PC-3 (cell line): ENCODE measurements around the gene MYO1C. TPM values are rescaled to one million over a fixed set of nuclear protein-coding genes. Genes with fewer than 3 reads are reported as not detected.

Experiments used
- ATAC-seq: fragments of 200-7000 bp; cut with Tn5 transposase; 2 replicates; pipeline ENCODE4 v1.9.1; 2020; ENCODE audit warnings: mild to moderate bottlenecking, moderate library complexity
- BruUV-seq: library from RNA; stranded (reverse); fragments of 400-500 nt; replicated peaks from 2 replicates; lab custom pipeline; 2021; lab: Mats Ljungman, UMichigan
- CTCF ChIA-PET: fragments of 300-600 bp; sonication (Branson Sonifier 250); formaldehyde crosslinking; loops from one replicate; lab custom pipeline; 2022; ENCODE audit warnings: antibody characterized with exemption; lab: Charles Lee
- POLR2A ChIA-PET: fragments of 300-600 bp; sonication (Branson Sonifier 250); formaldehyde crosslinking; loops from one replicate; lab custom pipeline; 2022; ENCODE audit warnings: antibody characterized with exemption; ENCODE audit not compliant: unreplicated experiment; lab: Charles Lee
- DNase-seq: peaks from one replicate; pipeline ENCODE4 v3.0.0-alpha.2; 2015
- H2AFZ ChIP-seq: fragments of 300-600 bp; sonication (generic); 2 replicates; pipeline ENCODE4 v1.6.0; 2016; ENCODE audit warnings: antibody characterized with exemption, low read length
- H3F3A ChIP-seq: fragments of 300-600 bp; sonication (generic); one replicate; pipeline ENCODE4 v1.6.0; 2017; ENCODE audit warnings: antibody characterized with exemption, low read length, control low read depth, mild to moderate bottlenecking; ENCODE audit not compliant: unreplicated experiment
- H3K27ac ChIP-seq: fragments of 300-600 bp; sonication (generic); 2 replicates; pipeline ENCODE4 v1.5.1; 2016; ENCODE audit warnings: mild to moderate bottlenecking, low read length
- H3K27me3 ChIP-seq: fragments of 300-600 bp; sonication (generic); 2 replicates; pipeline ENCODE4 v1.6.1; 2016; ENCODE audit warnings: low read length, mixed read lengths
- H3K36me3 ChIP-seq: fragments of 300-600 bp; sonication (generic); 2 replicates; pipeline ENCODE4 v1.6.1; 2016; ENCODE audit warnings: low read depth, mixed run types, low read length, mixed read lengths
- H3K4me1 ChIP-seq: fragments of 300-600 bp; sonication (generic); 2 replicates; pipeline ENCODE4 v1.5.1; 2016; ENCODE audit warnings: low read length; ENCODE audit not compliant: insufficient read depth
- H3K4me2 ChIP-seq: fragments of 300-600 bp; sonication (generic); 2 replicates; pipeline ENCODE4 v1.6.0; 2016; ENCODE audit warnings: low read length
- H3K4me3 ChIP-seq: fragments of 300-600 bp; sonication (generic); 2 replicates; pipeline ENCODE4 v1.5.1; 2016; ENCODE audit warnings: mild to moderate bottlenecking, low read length, mixed read lengths
- H3K79me2 ChIP-seq: fragments of 300-600 bp; sonication (generic); 2 replicates; pipeline ENCODE4 v1.6.1; 2017; ENCODE audit warnings: low read length, mixed read lengths
- H3K9ac ChIP-seq: fragments of 300-600 bp; sonication (generic); 2 replicates; pipeline ENCODE4 v1.6.0; 2016; ENCODE audit warnings: mild to moderate bottlenecking, low read length
- H3K9me2 ChIP-seq: fragments of 300-600 bp; sonication (generic); replicated peaks from 2 replicates; pipeline ENCODE4 v1.6.1; 2016; ENCODE audit warnings: mixed run types, low read length, mixed read lengths
- H3K9me3 ChIP-seq: fragments of 300-600 bp; sonication (generic); 2 replicates; pipeline ENCODE4 v1.6.1; 2016; ENCODE audit warnings: low read length, mixed read lengths
- H4K20me1 ChIP-seq: fragments of 300-600 bp; sonication (generic); 2 replicates; pipeline ENCODE4 v1.6.1; 2016; ENCODE audit warnings: low read length, mixed read lengths
- EZH2 ChIP-seq: fragments of 300-600 bp; sonication (generic); IDR thresholded peaks from one replicate; pipeline ENCODE4 v1.6.1; 2017; ENCODE audit warnings: antibody characterized with exemption, mild to moderate bottlenecking, low read length; ENCODE audit not compliant: unreplicated experiment
- EZH2phosphoT487 ChIP-seq: fragments of 300-600 bp; sonication (generic); IDR thresholded peaks from 2 replicates; pipeline ENCODE4 v1.6.1; 2018; ENCODE audit warnings: mild to moderate bottlenecking, antibody characterized with exemption, low read length, borderline replicate concordance
- intact Hi-C: fragments of 100-400 bp; cut with micrococcal nuclease; formaldehyde crosslinking; loops from 2 replicates; pipeline ENCODE4 v1.9.0; 2023
- total RNA-seq: library from RNA; depleted of rRNA; stranded (reverse); fragments of >200 nt; gene quantifications from 2 replicates; pipeline ENCODE4 v1.2.3, GENCODE V29; 2014
- TF ChIP-seq, protein P1 (sequence below): fragments of 300-600 bp; sonication (generic); conservative IDR thresholded peaks from 2 replicates; pipeline ENCODE4 v1.5.1; 2017; ENCODE audit warnings: antibody characterized with exemption, low read depth, mild to moderate bottlenecking, low read length

The MYO1C gene
- total RNA-seq, 1 experiment from 2014 or later: 76.4 TPM

- Histone ChIP-seq H3F3A (no peaks in the 10 kb centered on the region), H3K4me2 (no peak overlapping the region), H3K9me2 (no peaks in the 10 kb centered on the region), H3K27ac (no peak overlapping the region), H3K9me3 (no peaks in the 10 kb centered on the region), H3K4me1 (no peaks in the 10 kb centered on the region), H3K9ac (no peak overlapping the region), H3K4me3 (no peak overlapping the region), H3K79me2 (peaks cover 84% of the 10 kb centered on the region), H3K36me3 (no peaks in the 10 kb centered on the region; the same call in 1 of the 2 replicates), H4K20me1 (peaks cover 4% of the 10 kb centered on the region; the same call in 1 of the 2 replicates), H2AFZ (no peak overlapping the region), H3K27me3 (no peaks in the 10 kb centered on the region)
- CTCF ChIA-PET: no interaction called here
- ATAC-seq (no peak), DNase-seq (no peak)
- TF ChIP-seq EZH2phosphoT487: no peak
- no peak for TF ChIP-seq EZH2
- TF ChIP-seq, protein P1, sequence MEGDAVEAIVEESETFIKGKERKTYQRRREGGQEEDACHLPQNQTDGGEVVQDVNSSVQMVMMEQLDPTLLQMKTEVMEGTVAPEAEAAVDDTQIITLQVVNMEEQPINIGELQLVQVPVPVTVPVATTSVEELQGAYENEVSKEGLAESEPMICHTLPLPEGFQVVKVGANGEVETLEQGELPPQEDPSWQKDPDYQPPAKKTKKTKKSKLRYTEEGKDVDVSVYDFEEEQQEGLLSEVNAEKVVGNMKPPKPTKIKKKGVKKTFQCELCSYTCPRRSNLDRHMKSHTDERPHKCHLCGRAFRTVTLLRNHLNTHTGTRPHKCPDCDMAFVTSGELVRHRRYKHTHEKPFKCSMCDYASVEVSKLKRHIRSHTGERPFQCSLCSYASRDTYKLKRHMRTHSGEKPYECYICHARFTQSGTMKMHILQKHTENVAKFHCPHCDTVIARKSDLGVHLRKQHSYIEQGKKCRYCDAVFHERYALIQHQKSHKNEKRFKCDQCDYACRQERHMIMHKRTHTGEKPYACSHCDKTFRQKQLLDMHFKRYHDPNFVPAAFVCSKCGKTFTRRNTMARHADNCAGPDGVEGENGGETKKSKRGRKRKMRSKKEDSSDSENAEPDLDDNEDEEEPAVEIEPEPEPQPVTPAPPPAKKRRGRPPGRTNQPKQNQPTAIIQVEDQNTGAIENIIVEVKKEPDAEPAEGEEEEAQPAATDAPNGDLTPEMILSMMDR: no peak
- intact Hi-C loops: no loop called here
- POLR2A ChIA-PET: no interaction called here
- no TSS peak for BruUV-seq
Measured at GRCh38 chr17:1442187-1442586, 50.3 kb downstream of the MYO1C start.

GRCh38 chr17:1440921-1441320, 51.6 kb downstream of the MYO1C start:
- ChIA-PET CTCF (interaction anchor here (0.8 kb wide), 1 partner anchor 76 kb away, joined by 3 read pairs; no protein-coding TSS in a partner anchor), POLR2A (no interaction called here)
- no peak overlapping the region for H2AFZ ChIP-seq
- no peaks in the 10 kb centered on the region for H3K9me3 ChIP-seq
- ATAC-seq (no peak), DNase-seq (no peak)
- peaks cover 6% of the 10 kb centered on the region; the same call in 1 of the 2 replicates for H3K36me3 ChIP-seq
- no peak overlapping the region for H3K27ac ChIP-seq
- no peaks in the 10 kb centered on the region for H3K9me2 ChIP-seq
- no peak overlapping the region for H3K4me3 ChIP-seq
- BruUV-seq: no TSS peak
- no peaks in the 10 kb centered on the region for H3F3A ChIP-seq
- no peaks in the 10 kb centered on the region for H3K4me1 ChIP-seq
- TF ChIP-seq EZH2phosphoT487 (no peak), EZH2 (no peak)
- TF ChIP-seq, protein P1: no peak
- H3K9ac ChIP-seq: no peak overlapping the region
- intact Hi-C loops: no loop called here
- H3K79me2 ChIP-seq: peaks cover 84% of the 10 kb centered on the region
- H3K27me3 ChIP-seq: no peaks in the 10 kb centered on the region
- H3K4me2 ChIP-seq: no peak overlapping the region
- H4K20me1 ChIP-seq: no peaks in the 10 kb centered on the region

DNA sequence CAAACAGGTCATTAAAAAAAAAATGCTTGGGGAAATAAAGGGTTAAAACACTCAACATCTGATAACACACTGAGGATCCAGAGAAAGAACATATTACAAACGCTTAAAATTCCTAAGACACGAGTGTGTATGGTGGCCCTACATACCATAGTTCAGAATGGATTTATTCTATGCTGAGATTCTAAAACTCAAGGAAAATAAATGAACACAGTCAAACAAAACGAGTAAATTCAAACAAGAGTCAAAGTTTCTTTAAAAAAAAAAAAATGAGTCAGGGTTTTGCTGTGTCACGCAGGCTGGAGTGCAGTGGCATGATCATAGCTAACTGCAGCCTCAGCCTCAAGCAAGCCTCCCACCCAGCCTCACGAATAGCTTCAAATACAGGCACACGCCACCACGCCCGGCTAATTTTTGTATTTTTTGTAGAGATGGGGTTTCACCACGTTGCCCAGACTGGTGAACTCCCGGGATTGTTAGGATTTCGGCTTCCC, 53.8 kb downstream of the MYO1C start:
- intact Hi-C loops: no loop called here
- ATAC-seq (no peak), DNase-seq (no peak)
- no TSS peak for BruUV-seq
- no peak overlapping the region for H3K4me3 ChIP-seq
- H2AFZ ChIP-seq: no peak overlapping the region
- H4K20me1 ChIP-seq: no peaks in the 10 kb centered on the region
- POLR2A ChIA-PET: interaction anchor here (0.6 kb wide), 2 partner anchors 24 to 40 kb away, joined by 3 to 4 read pairs; no protein-coding TSS in a partner anchor
- TF ChIP-seq, protein P1: no peak
- TF ChIP-seq EZH2phosphoT487 (no peak), EZH2 (no peak)
- H3K9me3 ChIP-seq: no peaks in the 10 kb centered on the region
- peaks cover 13% of the 10 kb centered on the region for H3K36me3 ChIP-seq
- peaks cover 85% of the 10 kb centered on the region for H3K79me2 ChIP-seq
- H3K9ac ChIP-seq: no peak overlapping the region
- CTCF ChIA-PET: no interaction called here
- H3K27me3 ChIP-seq: no peaks in the 10 kb centered on the region
- no peak overlapping the region for H3K4me2 ChIP-seq
- H3K9me2 ChIP-seq: no peaks in the 10 kb centered on the region
- no peaks in the 10 kb centered on the region for H3K4me1 ChIP-seq
- H3K27ac ChIP-seq: no peak overlapping the region
- H3F3A ChIP-seq: no peaks in the 10 kb centered on the region
